Progenitor cell of endocrine pancreas (in vitro differentiated cells): ENCODE data around the gene PPARD. TPM values are rescaled to one million over a fixed set of nuclear protein-coding genes. Genes with fewer than 3 reads are reported as not detected.
"Not testable (repeated sequence)": the region's sequence is repeated elsewhere in the genome, so short reads cannot be mapped to it uniquely, and the experiment has no call there.

Experiments used
- DNase-seq: peaks from one replicate; pipeline ENCODE4 v3.0.0; 2021; ENCODE audit warnings: low spot score; ENCODE audit not compliant: unreplicated experiment
- H3K27ac Mint-ChIP-seq: 2 replicates; pipeline ENCODE4 v1.8.0; 2021; ENCODE audit warnings: mild to moderate bottlenecking, moderate library complexity, mixed read lengths
- H3K27me3 Mint-ChIP-seq: 2 replicates; pipeline ENCODE4 v1.8.0; 2021; ENCODE audit warnings: mixed read lengths
- H3K36me3 Mint-ChIP-seq: 2 replicates; pipeline ENCODE4 v1.8.0; 2022; ENCODE audit warnings: mixed read lengths; ENCODE audit not compliant: insufficient read depth
- H3K4me1 Mint-ChIP-seq: 2 replicates; pipeline ENCODE4 v1.8.0; 2021; ENCODE audit warnings: low read depth, mixed read lengths
- H3K4me3 Mint-ChIP-seq: 2 replicates; pipeline ENCODE4 v1.8.0; 2021; ENCODE audit warnings: low read depth, mild to moderate bottlenecking, moderate library complexity, mixed read lengths
- H3K9me3 Mint-ChIP-seq: 2 replicates; pipeline ENCODE4 v1.8.0; 2021; ENCODE audit warnings: low read depth, mixed read lengths
- total RNA-seq: library from RNA; stranded (reverse); gene quantifications from 2 replicates; pipeline ENCODE4 v1.2.1, GENCODE V29; 2021
- TF ChIP-seq, protein P1 (sequence below): fragments of 200-600 bp; sonication (generic); IDR thresholded peaks from one replicate; pipeline ENCODE4 v1.5.0; 2021; ENCODE audit warnings: antibody characterized with exemption, mild to moderate bottlenecking; ENCODE audit not compliant: unreplicated experiment

Gene PPARD
- total RNA-seq, 1 donor from 2014 or later: 13.9 TPM

- no peak for DNase-seq
- no peaks in the 10 kb centered on the region for H3K36me3 Mint-ChIP-seq
- no peak overlapping the region for H3K4me3 Mint-ChIP-seq
- H3K27ac Mint-ChIP-seq: no peak overlapping the region
- TF ChIP-seq, protein P1, sequence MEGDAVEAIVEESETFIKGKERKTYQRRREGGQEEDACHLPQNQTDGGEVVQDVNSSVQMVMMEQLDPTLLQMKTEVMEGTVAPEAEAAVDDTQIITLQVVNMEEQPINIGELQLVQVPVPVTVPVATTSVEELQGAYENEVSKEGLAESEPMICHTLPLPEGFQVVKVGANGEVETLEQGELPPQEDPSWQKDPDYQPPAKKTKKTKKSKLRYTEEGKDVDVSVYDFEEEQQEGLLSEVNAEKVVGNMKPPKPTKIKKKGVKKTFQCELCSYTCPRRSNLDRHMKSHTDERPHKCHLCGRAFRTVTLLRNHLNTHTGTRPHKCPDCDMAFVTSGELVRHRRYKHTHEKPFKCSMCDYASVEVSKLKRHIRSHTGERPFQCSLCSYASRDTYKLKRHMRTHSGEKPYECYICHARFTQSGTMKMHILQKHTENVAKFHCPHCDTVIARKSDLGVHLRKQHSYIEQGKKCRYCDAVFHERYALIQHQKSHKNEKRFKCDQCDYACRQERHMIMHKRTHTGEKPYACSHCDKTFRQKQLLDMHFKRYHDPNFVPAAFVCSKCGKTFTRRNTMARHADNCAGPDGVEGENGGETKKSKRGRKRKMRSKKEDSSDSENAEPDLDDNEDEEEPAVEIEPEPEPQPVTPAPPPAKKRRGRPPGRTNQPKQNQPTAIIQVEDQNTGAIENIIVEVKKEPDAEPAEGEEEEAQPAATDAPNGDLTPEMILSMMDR: no peak
- H3K27me3 Mint-ChIP-seq: peaks cover 3% of the 10 kb centered on the region
- peaks cover 3% of the 10 kb centered on the region for H3K9me3 Mint-ChIP-seq
- no peaks in the 10 kb centered on the region for H3K4me1 Mint-ChIP-seq
These were observed 14.1 kb upstream of the PPARD start for GRCh38 chr6:35328108-35328723.

GRCh38 chr6:35328965-35329364, 13.4 kb upstream of the PPARD start:
- H3K27me3 Mint-ChIP-seq, H3K4me1 Mint-ChIP-seq: not testable (repeated sequence)

GRCh38 chr6:35330541-35331119, 11.7 kb upstream of the PPARD start:
- Mint-ChIP-seq H3K4me1 (peaks cover 2% of the 10 kb centered on the region), H3K9me3 (peaks cover 3% of the 10 kb centered on the region), H3K4me3 (no peak overlapping the region), H3K27ac (no peak overlapping the region), H3K36me3 (no peaks in the 10 kb centered on the region), H3K27me3 (peaks cover 23% of the 10 kb centered on the region)
- DNase-seq: no peak
- TF ChIP-seq, protein P1: no peak

More at GRCh38 chr6:35328965-35329364, 13.4 kb upstream of the PPARD start:
- H3K36me3 Mint-ChIP-seq, DNase-seq, H3K4me3 Mint-ChIP-seq, H3K9me3 Mint-ChIP-seq, H3K27ac Mint-ChIP-seq: not testable (repeated sequence)

DNA sequence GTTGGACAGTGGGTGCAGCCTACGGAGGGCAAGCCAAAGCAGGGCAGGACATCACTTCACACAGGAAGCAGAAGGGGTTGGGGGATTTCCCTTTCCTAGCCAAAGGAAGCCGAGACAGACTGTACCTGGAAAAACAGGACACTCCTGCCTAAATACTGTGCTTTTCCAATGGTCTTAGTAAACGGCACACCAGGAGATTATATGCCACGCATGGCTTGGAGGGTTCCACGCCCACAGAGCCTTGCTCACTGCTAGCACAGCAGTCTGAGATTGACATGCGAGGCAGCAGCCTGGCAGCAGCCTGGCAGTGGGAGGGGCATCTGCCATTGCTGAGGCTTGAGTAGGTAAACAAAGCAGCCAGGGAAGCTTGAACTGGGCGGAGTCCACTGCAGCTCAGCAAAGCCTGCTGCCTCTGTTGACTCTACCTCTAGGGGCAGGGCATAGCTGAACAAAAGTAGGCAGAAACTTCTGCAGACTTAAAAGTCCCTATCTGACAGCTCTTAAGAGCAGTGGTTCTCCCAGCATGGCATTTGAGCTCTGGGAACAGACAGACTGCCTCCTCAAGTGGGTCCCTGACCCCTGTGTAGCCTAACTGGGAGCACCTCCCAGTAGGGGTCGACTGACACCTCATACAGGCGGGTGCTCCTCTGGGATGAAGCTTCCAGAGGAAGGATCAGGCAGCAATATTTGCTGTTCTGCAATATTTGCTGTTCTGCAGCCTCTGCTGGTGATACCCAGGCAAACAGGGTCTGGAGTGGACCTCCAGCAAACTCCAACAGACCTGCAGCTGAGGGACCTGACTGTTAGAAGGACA, 10.1 kb upstream of the PPARD start:
- not testable (repeated sequence) for DNase-seq, H3K4me3 Mint-ChIP-seq, H3K9me3 Mint-ChIP-seq, H3K4me1 Mint-ChIP-seq, H3K36me3 Mint-ChIP-seq, H3K27ac Mint-ChIP-seq
- H3K27me3 Mint-ChIP-seq: peaks cover 29% of the 10 kb centered on the region

GRCh38 chr6:35341557-35341956, 801 bp upstream of the PPARD start:
- Mint-ChIP-seq H3K9me3 (peaks cover 3% of the 10 kb centered on the region), H3K36me3 (no peaks in the 10 kb centered on the region), H3K27me3 (peaks cover 14% of the 10 kb centered on the region), H3K4me3 (no peak overlapping the region), H3K27ac (no peak overlapping the region), H3K4me1 (peaks cover 10% of the 10 kb centered on the region)
- no peak for DNase-seq
- TF ChIP-seq, protein P1: no peak

DNA sequence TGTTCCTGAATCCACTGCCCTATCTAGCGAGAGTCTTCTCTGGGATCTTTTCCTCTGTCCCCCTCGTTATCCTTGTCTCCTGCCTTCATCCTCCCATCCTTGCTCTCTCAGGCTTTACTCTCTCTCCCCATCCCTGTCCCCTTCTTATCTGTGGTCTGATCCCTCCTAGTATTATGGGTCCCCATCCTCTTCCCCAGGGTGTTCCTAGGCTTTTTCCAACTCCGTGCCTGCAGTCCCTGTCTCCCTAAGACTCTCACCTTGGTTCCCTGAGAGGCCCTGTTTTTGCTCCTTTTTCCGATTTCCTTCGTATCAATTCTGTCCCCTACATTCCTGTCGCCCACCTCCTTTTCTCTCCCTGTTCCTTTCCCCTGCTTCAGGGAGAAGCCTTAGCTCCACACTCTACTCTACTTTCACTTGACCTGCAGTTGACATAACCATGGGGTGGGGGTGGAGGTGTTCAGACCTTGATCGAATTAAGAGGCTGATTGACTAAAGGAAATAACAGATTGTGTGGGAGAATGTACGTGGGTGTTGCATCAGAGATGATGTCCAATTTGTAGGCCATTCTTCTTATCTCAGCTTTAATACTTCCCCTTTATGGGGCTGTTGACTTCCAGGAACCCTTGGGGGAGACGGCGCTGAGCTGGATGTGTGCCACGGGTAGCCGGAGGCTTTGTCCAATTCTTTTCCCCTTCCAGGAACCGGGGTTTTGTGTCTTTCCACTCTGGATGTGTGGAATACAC, 905 bp downstream of the PPARD start:
- H3K36me3 Mint-ChIP-seq: no peaks in the 10 kb centered on the region
- peak overlapping the region; percentile 90 for H3K4me3 Mint-ChIP-seq
- peaks cover 4% of the 10 kb centered on the region for H3K27me3 Mint-ChIP-seq
- TF ChIP-seq, protein P1: no peak
- DNase-seq: no peak
- H3K27ac Mint-ChIP-seq: peak overlapping the region; percentile 94
- peaks cover 10% of the 10 kb centered on the region for H3K4me1 Mint-ChIP-seq
- peaks cover 3% of the 10 kb centered on the region for H3K9me3 Mint-ChIP-seq
